Endothelial cell of umbilical vein (primary cell): Measurements from ENCODE around the gene C14orf180.

Source experiments
- CTCF ChIP-seq, 2 donors: IDR thresholded peaks; 1 replicate in 1 of 2; 2 replicates in 1 of 2; pipeline ENCODE4 v1.5.1; 2011; ENCODE audit warnings: low read length in 2 of 2, mild to moderate bottlenecking in 2 of 2, moderate library complexity in 2 of 2, control low read depth in 1 of 2, inconsistent platforms in 1 of 2, low read depth in 1 of 2; ENCODE audit not compliant: insufficient read depth in 1 of 2; ENCODE audit errors: extremely low read depth in 1 of 2
- EZH2 ChIP-seq: IDR thresholded peaks from 2 replicates; pipeline ENCODE4 v1.6.1; 2012; ENCODE audit warnings: borderline replicate concordance, low read depth, mild to moderate bottlenecking, moderate library complexity, low read length, inconsistent platforms; ENCODE audit not compliant: severe bottlenecking
- FOS ChIP-seq: IDR thresholded peaks from 2 replicates; pipeline ENCODE4 v1.6.1; 2011; ENCODE audit warnings: mild to moderate bottlenecking, low read length, moderate library complexity, borderline replicate concordance; ENCODE audit not compliant: insufficient read depth
- GATA2 ChIP-seq: IDR thresholded peaks from 2 replicates; pipeline ENCODE4 v1.7.0; 2011; ENCODE audit warnings: low read depth, mild to moderate bottlenecking, moderate library complexity, mixed read lengths, low read length; ENCODE audit not compliant: insufficient read length, insufficient read depth
- JUN ChIP-seq: IDR thresholded peaks from 2 replicates; pipeline ENCODE4 v1.6.1; 2011; ENCODE audit warnings: borderline replicate concordance, low read depth; ENCODE audit not compliant: insufficient read length, insufficient read depth
- MAX ChIP-seq: IDR thresholded peaks from 2 replicates; pipeline ENCODE4 v1.6.1; 2011; ENCODE audit not compliant: insufficient read depth, insufficient read length
- MYC ChIP-seq: IDR thresholded peaks from one replicate; pipeline ENCODE4 v1.6.1; 2011; ENCODE audit warnings: mild to moderate bottlenecking, low read depth, low read length
- POLR2A ChIP-seq: IDR thresholded peaks from 2 replicates; pipeline ENCODE4 v1.6.1; 2012; ENCODE audit warnings: low read depth, mild to moderate bottlenecking, control low read depth, low read length
- POLR2AphosphoS5 ChIP-seq: IDR thresholded peaks from 2 replicates; pipeline ENCODE4 v1.6.1; 2012; ENCODE audit warnings: low read depth, mild to moderate bottlenecking, control low read depth, low read length, moderate library complexity; ENCODE audit not compliant: insufficient read depth

- no peak for TF ChIP-seq CTCF (IDR thresholded peaks at IDR 0.05; ENCODE audit: extremely low read depth in 1 of 2, insufficient read depth in 1 of 2, low read depth in 1 of 2, low read length in 2 of 2)
- TF ChIP-seq POLR2AphosphoS5, result no peak
- TF ChIP-seq MYC, result no peak
- TF ChIP-seq POLR2A, result no peak
- no peak for TF ChIP-seq JUN
- no peak for TF ChIP-seq MAX
- TF ChIP-seq EZH2, result no peak
- no peak for TF ChIP-seq FOS
- TF ChIP-seq GATA2, result no peak
Measured at GRCh38 chr14:104559804-104560585, 19.6 kb upstream of the C14orf180 start.
